SU-DHL-6 (cell line): Measurements from ENCODE around the gene KCTD6.

Experiments
- EZH2phosphoT487 ChIP-seq: fragments of 200-600 bp; sonication (generic), shearing (Covaris generic); conservative IDR thresholded peaks from 2 replicates; pipeline ENCODE4 v1.6.1; 2018; ENCODE audit warnings: mild to moderate bottlenecking, antibody characterized with exemption, low read length, moderate library complexity, mixed read lengths
- TF ChIP-seq, protein P1 (sequence below): fragments of 200-600 bp; sonication (generic); IDR thresholded peaks from one replicate; pipeline ENCODE4 v1.5.1; 2017; ENCODE audit warnings: antibody characterized with exemption, mild to moderate bottlenecking, low read length, moderate library complexity; ENCODE audit not compliant: insufficient read depth, poor library complexity, severe bottlenecking

DNA sequence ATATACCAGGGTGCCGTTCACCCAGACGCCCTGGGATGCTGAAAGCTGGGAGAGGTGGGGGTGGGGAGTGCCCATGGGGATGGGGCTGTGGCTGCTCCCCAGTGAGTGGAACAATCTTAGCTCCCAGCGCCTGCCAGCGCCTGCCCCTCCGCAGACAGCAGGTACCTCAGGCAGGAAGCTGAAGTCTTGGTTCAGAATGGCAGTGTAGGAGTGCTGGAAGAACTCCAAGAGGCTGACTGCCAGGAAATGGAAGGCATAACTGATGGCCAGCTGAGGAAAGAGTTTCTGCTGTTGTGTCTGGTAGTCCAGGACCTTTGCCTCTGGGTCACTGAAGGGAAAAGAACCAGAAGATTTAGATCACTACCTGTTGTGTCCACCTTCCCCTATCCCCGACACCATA is 36.7 kb downstream of the KCTD6 start:
- TF ChIP-seq, protein P1, sequence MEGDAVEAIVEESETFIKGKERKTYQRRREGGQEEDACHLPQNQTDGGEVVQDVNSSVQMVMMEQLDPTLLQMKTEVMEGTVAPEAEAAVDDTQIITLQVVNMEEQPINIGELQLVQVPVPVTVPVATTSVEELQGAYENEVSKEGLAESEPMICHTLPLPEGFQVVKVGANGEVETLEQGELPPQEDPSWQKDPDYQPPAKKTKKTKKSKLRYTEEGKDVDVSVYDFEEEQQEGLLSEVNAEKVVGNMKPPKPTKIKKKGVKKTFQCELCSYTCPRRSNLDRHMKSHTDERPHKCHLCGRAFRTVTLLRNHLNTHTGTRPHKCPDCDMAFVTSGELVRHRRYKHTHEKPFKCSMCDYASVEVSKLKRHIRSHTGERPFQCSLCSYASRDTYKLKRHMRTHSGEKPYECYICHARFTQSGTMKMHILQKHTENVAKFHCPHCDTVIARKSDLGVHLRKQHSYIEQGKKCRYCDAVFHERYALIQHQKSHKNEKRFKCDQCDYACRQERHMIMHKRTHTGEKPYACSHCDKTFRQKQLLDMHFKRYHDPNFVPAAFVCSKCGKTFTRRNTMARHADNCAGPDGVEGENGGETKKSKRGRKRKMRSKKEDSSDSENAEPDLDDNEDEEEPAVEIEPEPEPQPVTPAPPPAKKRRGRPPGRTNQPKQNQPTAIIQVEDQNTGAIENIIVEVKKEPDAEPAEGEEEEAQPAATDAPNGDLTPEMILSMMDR, result no peak
- no peak for TF ChIP-seq EZH2phosphoT487
